ENCODE data around the gene OIT3.
"Not testable (repeated sequence)": the region's sequence is repeated elsewhere in the genome, so short reads cannot be mapped to it uniquely, and the experiment has no call there.

Gene OIT3

GRCh38 chr10:72903941-72904446 is 10.5 kb downstream of the OIT3 start:
- not testable (repeated sequence) for DNase-seq (ENCODE audit: low read depth)

GRCh38 chr10:72904806-72905205 is 11.3 kb downstream of the OIT3 start:
- DNase-seq (ENCODE audit: low read depth), result no peak

- no peak for DNase-seq (ENCODE audit: low read depth)
These were observed 12.9 kb downstream of the OIT3 start for GRCh38 chr10:72906446-72906845.

- DNase-seq (ENCODE audit: low read depth), result no peak
These were observed 17.2 kb downstream of the OIT3 start for GRCh38 chr10:72910705-72911104.

GRCh38 chr10:72911758-72912157 is 18.2 kb downstream of the OIT3 start:
- DNase-seq (ENCODE audit: low read depth), result no peak

GRCh38 chr10:72912736-72913135 is 19.2 kb downstream of the OIT3 start:
- DNase-seq (ENCODE audit: low read depth), result no peak

GRCh38 chr10:72913287-72913686 is 19.7 kb downstream of the OIT3 start:
- DNase-seq (ENCODE audit: low read depth), result no peak

- DNase-seq (ENCODE audit: low read depth), result not testable (repeated sequence)
These were observed 23.7 kb downstream of the OIT3 start for GRCh38 chr10:72917201-72917600.

- not testable (repeated sequence) for DNase-seq (ENCODE audit: low read depth)
These were observed 24.3 kb downstream of the OIT3 start for GRCh38 chr10:72917803-72918332.

GRCh38 chr10:72918352-72918751 is 24.8 kb downstream of the OIT3 start:
- no peak for DNase-seq (ENCODE audit: low read depth)

GRCh38 chr10:72921147-72921683 is 27.7 kb downstream of the OIT3 start:
- not testable (repeated sequence) for DNase-seq (ENCODE audit: low read depth)

- DNase-seq (ENCODE audit: low read depth), result no peak
These were observed 30.8 kb downstream of the OIT3 start for GRCh38 chr10:72924351-72924750.

- DNase-seq (ENCODE audit: low read depth), result no peak
These were observed 32.5 kb downstream of the OIT3 start for GRCh38 chr10:72925951-72926465.

- no peak for DNase-seq (ENCODE audit: low read depth)
These were observed 33.9 kb downstream of the OIT3 start for GRCh38 chr10:72927485-72927884.

GRCh38 chr10:72928798-72929197 is 35.3 kb downstream of the OIT3 start:
- DNase-seq (ENCODE audit: low read depth), result no peak

- no peak for DNase-seq (ENCODE audit: low read depth)
These were observed 36.7 kb downstream of the OIT3 start for GRCh38 chr10:72930276-72930675.

GRCh38 chr10:72932259-72933015 is 38.9 kb downstream of the OIT3 start:
- DNase-seq (ENCODE audit: low read depth), result no peak

GRCh38 chr10:72935361-72935760 is 41.8 kb downstream of the OIT3 start:
- DNase-seq (ENCODE audit: low read depth), result no peak

GRCh38 chr10:72943498-72944234 is 50.1 kb downstream of the OIT3 start:
- DNase-seq (ENCODE audit: low read depth), result no peak

GRCh38 chr10:72946963-72947362 is 53.4 kb downstream of the OIT3 start:
- DNase-seq (ENCODE audit: low read depth), result no peak

GRCh38 chr10:72948762-72949161 is 55.2 kb downstream of the OIT3 start:
- DNase-seq (ENCODE audit: low read depth), result no peak

GRCh38 chr10:72951760-72952159 is 58.2 kb downstream of the OIT3 start:
- no peak for DNase-seq (ENCODE audit: low read depth)

- DNase-seq (ENCODE audit: low read depth), result no peak
These were observed 58.6 kb downstream of the OIT3 start for GRCh38 chr10:72952189-72952588.
